HG03442 (cell line): ENCODE measurements around the gene TSC22D2.
"Not testable (repeated sequence)": the region's sequence is repeated elsewhere in the genome, so short reads cannot be mapped to it uniquely, and the experiment has no call there.

Source experiments
- ATAC-seq: cut with Tn5 transposase; IDR thresholded peaks from one replicate; pipeline ENCODE4 v1.9.1; 2021; ENCODE audit warnings: mild to moderate bottlenecking, moderate library complexity; ENCODE audit not compliant: unreplicated experiment

TSC22D2 gene

GRCh38 chr3:150479370-150479769 is 71.3 kb downstream of the TSC22D2 start:
- no peak for ATAC-seq

GRCh38 chr3:150480877-150481276 is 72.8 kb downstream of the TSC22D2 start:
- no peak for ATAC-seq

- ATAC-seq = no peak
Observed at GRCh38 chr3:150483226-150483625, 75.1 kb downstream of the TSC22D2 start.

GRCh38 chr3:150484410-150484809 is 76.3 kb downstream of the TSC22D2 start:
- no peak for ATAC-seq

- ATAC-seq = no peak
Observed at GRCh38 chr3:150488867-150489266, 80.8 kb downstream of the TSC22D2 start.

GRCh38 chr3:150490277-150490986 is 82.3 kb downstream of the TSC22D2 start:
- no peak for ATAC-seq

- ATAC-seq = no peak
Observed at GRCh38 chr3:150494411-150494977, 86.4 kb downstream of the TSC22D2 start.

- no peak for ATAC-seq
Observed at GRCh38 chr3:150495149-150495548, 87.1 kb downstream of the TSC22D2 start.

GRCh38 chr3:150495563-150496168 is 87.6 kb downstream of the TSC22D2 start:
- no peak for ATAC-seq

- ATAC-seq = no peak
Observed at GRCh38 chr3:150497956-150498355, 89.9 kb downstream of the TSC22D2 start.

- not testable (repeated sequence) for ATAC-seq
Observed at GRCh38 chr3:150500960-150501359, 92.9 kb downstream of the TSC22D2 start.

GRCh38 chr3:150503402-150504099 is 95.5 kb downstream of the TSC22D2 start:
- ATAC-seq = no peak

- ATAC-seq = no peak
Observed at GRCh38 chr3:150504483-150504882, 96.4 kb downstream of the TSC22D2 start.

- ATAC-seq = no peak
Observed at GRCh38 chr3:150508401-150508800, 100.3 kb downstream of the TSC22D2 start.

GRCh38 chr3:150509780-150510179 is 101.7 kb downstream of the TSC22D2 start:
- ATAC-seq = no peak

- no peak for ATAC-seq
Observed at GRCh38 chr3:150511122-150511821, 103.2 kb downstream of the TSC22D2 start.

- ATAC-seq = no peak
Observed at GRCh38 chr3:150515210-150515609, 107.1 kb downstream of the TSC22D2 start.
